ENCODE measurements around the gene MTCH1. TPM values are rescaled to one million over a fixed set of nuclear protein-coding genes. Genes with fewer than 3 reads are reported as not detected.
A peak's percentile ranks its signal among the peaks of the same experiment; 100 is the strongest.

Gene MTCH1
- total RNA-seq, 2 donors from 2014 or later: 160 to 197 TPM

GRCh38 chr6:36969988-36970891 lies 15.8 kb downstream of the MTCH1 start:
- H3K27ac ChIP-seq: no peak overlapping the region
- no peaks in the 10 kb centered on the region for H3K27me3 ChIP-seq
- no peaks in the 10 kb centered on the region for H3K4me1 ChIP-seq
- DNase-seq: no peak
- intact Hi-C loops (cut with DNase I): no loop called here
- no peaks in the 10 kb centered on the region for H3K9me3 ChIP-seq
- no peak overlapping the region for H3K9ac ChIP-seq (ENCODE audit: low read depth in 2 of 2, low read length in 2 of 2)
- TF ChIP-seq, protein P1, sequence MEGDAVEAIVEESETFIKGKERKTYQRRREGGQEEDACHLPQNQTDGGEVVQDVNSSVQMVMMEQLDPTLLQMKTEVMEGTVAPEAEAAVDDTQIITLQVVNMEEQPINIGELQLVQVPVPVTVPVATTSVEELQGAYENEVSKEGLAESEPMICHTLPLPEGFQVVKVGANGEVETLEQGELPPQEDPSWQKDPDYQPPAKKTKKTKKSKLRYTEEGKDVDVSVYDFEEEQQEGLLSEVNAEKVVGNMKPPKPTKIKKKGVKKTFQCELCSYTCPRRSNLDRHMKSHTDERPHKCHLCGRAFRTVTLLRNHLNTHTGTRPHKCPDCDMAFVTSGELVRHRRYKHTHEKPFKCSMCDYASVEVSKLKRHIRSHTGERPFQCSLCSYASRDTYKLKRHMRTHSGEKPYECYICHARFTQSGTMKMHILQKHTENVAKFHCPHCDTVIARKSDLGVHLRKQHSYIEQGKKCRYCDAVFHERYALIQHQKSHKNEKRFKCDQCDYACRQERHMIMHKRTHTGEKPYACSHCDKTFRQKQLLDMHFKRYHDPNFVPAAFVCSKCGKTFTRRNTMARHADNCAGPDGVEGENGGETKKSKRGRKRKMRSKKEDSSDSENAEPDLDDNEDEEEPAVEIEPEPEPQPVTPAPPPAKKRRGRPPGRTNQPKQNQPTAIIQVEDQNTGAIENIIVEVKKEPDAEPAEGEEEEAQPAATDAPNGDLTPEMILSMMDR (IDR thresholded peaks at IDR 0.05): no peak
- peaks cover 33% of the 10 kb centered on the region for H3K36me3 ChIP-seq
- H3K4me3 ChIP-seq: no peak overlapping the region

- H3K36me3 ChIP-seq: peaks cover 30% of the 10 kb centered on the region
- DNase-seq: no peak
- H3K9ac ChIP-seq (ENCODE audit: low read depth in 2 of 2, low read length in 2 of 2): no peak overlapping the region
- H3K4me1 ChIP-seq: no peaks in the 10 kb centered on the region
- H3K4me3 ChIP-seq: no peak overlapping the region
- H3K9me3 ChIP-seq: no peaks in the 10 kb centered on the region
- no peaks in the 10 kb centered on the region for H3K27me3 ChIP-seq
- no peak overlapping the region for H3K27ac ChIP-seq
- TF ChIP-seq, protein P1 (IDR thresholded peaks at IDR 0.05): no peak
- intact Hi-C loops (cut with DNase I): no loop called here
These were observed 16.7 kb downstream of the MTCH1 start for GRCh38 chr6:36969240-36969691.

- no peaks in the 10 kb centered on the region for H3K27me3 ChIP-seq
- peaks cover 25% of the 10 kb centered on the region for H3K36me3 ChIP-seq
- H3K4me3 ChIP-seq: no peak overlapping the region
- no peaks in the 10 kb centered on the region for H3K9me3 ChIP-seq
- H3K9ac ChIP-seq (ENCODE audit: low read depth in 2 of 2, low read length in 2 of 2): no peak overlapping the region
- TF ChIP-seq, protein P1 (IDR thresholded peaks at IDR 0.05): no peak
- no peaks in the 10 kb centered on the region for H3K4me1 ChIP-seq
- H3K27ac ChIP-seq: no peak overlapping the region
- DNase-seq: peak; percentile 45
- intact Hi-C loops (cut with DNase I): no loop called here
These were observed 17.6 kb downstream of the MTCH1 start for GRCh38 chr6:36968266-36968977.

DNA sequence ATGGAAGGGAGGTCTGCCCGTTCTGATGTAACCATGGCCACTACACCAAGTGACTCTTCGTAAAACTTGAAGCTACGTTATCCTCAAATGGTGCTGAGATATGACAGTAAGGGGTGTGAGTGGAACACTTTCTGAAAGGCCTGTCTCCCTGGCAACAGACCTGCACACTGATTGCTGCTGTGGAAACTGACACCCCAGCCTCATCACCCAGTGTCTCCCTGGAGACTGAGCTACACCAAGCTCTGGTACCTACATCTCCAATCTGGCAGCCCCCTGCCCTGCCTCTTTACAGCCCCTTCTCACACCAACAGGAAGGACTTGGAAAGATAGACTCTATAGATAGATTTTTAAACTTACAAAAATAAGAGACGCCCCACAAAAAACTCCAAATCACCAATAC lies 18.2 kb downstream of the MTCH1 start:
- no peaks in the 10 kb centered on the region for H3K4me1 ChIP-seq
- no peaks in the 10 kb centered on the region for H3K9me3 ChIP-seq
- no peak overlapping the region for H3K9ac ChIP-seq (ENCODE audit: low read depth in 2 of 2, low read length in 2 of 2)
- H3K27me3 ChIP-seq: no peaks in the 10 kb centered on the region
- no peak overlapping the region for H3K4me3 ChIP-seq
- peaks cover 20% of the 10 kb centered on the region for H3K36me3 ChIP-seq
- intact Hi-C loops (cut with DNase I): no loop called here
- H3K27ac ChIP-seq: no peak overlapping the region
- TF ChIP-seq, protein P1 (IDR thresholded peaks at IDR 0.05): no peak
- DNase-seq: no peak

- DNase-seq: no peak
These were observed 18.7 kb downstream of the MTCH1 start for GRCh38 chr6:36967301-36967700.

More at GRCh38 chr6:36967301-36967700, 18.7 kb downstream of the MTCH1 start:
- no peaks in the 10 kb centered on the region for H3K9me3 ChIP-seq
- no peak overlapping the region for H3K27ac ChIP-seq
- no peak overlapping the region for H3K9ac ChIP-seq (ENCODE audit: low read depth in 2 of 2, low read length in 2 of 2)
- no peak overlapping the region for H3K4me3 ChIP-seq
- H3K27me3 ChIP-seq: no peaks in the 10 kb centered on the region
- TF ChIP-seq, protein P1 (IDR thresholded peaks at IDR 0.05): no peak
- H3K36me3 ChIP-seq: peaks cover 16% of the 10 kb centered on the region
- intact Hi-C loops (cut with DNase I): no loop called here
- no peaks in the 10 kb centered on the region for H3K4me1 ChIP-seq

Measured in colonic mucosa (tissue), 4 donors.